Stomach (tissue), 9 donors: ENCODE data around the gene FLNC. TPM values are rescaled to one million over a fixed set of nuclear protein-coding genes. Genes with fewer than 3 reads are reported as not detected.

ENCODE experiments used
- DNase-seq, 2 donors: peaks; one replicate each; pipeline versions ENCODE4 v3.0.0 to v3.0.0-alpha.2; 2013 to 2019
- H3K27ac ChIP-seq, 5 donors: fragments of 200-600 bp in 4 of 5; sonication (generic) in 4 of 5; one replicate each; pipeline ENCODE4 v1.5.1; 2013 to 2019; ENCODE audit warnings: mild to moderate bottlenecking in 1 of 5, moderate library complexity in 1 of 5
- H3K27me3 ChIP-seq, 3 donors: fragments of 200-600 bp; sonication (generic); one replicate each; pipeline ENCODE4 v1.5.1; 2017 to 2019; ENCODE audit warnings: mixed run types in 1 of 3
- H3K36me3 ChIP-seq, 4 donors: fragments of 200-600 bp; sonication (generic); 1 replicate in 3 of 4; 2 replicates in 1 of 4; pipeline ENCODE4 v1.5.1; 2016 to 2019
- H3K4me1 ChIP-seq, 4 donors: fragments of 200-600 bp; sonication (generic); one replicate each; pipeline ENCODE4 v1.5.1; 2016 to 2019
- H3K4me3 ChIP-seq, 4 donors: fragments of 200-600 bp; sonication (generic) in 3 of 4; one replicate each; pipeline ENCODE4 v1.5.1; 2016 to 2019; ENCODE audit warnings: mild to moderate bottlenecking in 1 of 4
- H3K9me3 ChIP-seq, 4 donors: fragments of 200-600 bp; sonication (generic); one replicate each; pipeline ENCODE4 v1.5.1; 2016 to 2019
- EP300 ChIP-seq: sonication (generic); formaldehyde crosslinking; IDR thresholded peaks from one replicate; pipeline ENCODE4 v1.6.1; 2017; ENCODE audit warnings: antibody characterized with exemption
- POLR2A ChIP-seq, 4 donors: fragments of 450-650 bp; IDR thresholded peaks; one replicate each; pipeline ENCODE4 v1.6.1; 2016; ENCODE audit warnings: antibody characterized with exemption in 4 of 4, control low read depth in 2 of 4, mild to moderate bottlenecking in 1 of 4, moderate library complexity in 1 of 4
- POLR2AphosphoS5 ChIP-seq, 3 donors: sonication (generic); formaldehyde crosslinking; IDR thresholded peaks; one replicate each; pipeline ENCODE4 v1.6.1; 2016; ENCODE audit warnings: antibody characterized with exemption in 3 of 3
- WGBS, 5 donors: extraction: QIAGEN DNeasy Blood & Tissue Kit in 3 of 5; methylation state at CpG; one replicate each; pipeline versions ENCODE4 v1.1.5 to v1.1.7; 2013 to 2018; 5-methylcytosine and 5-hydroxymethylcytosine counted together
- intact Hi-C: fragments of 100-400 bp; cut with DNase I; formaldehyde crosslinking; loops from one replicate; pipeline ENCODE4 v1.15.1; 2023; ENCODE audit warnings: low total_unique reads
- polyA plus RNA-seq, 3 donors: library from polyadenylated mRNA; stranded (reverse); fragments of 200-250 nt; gene quantifications; one replicate each; pipeline ENCODE4 v1.2.3, GENCODE V29; 2013
- total RNA-seq, 5 donors: library from RNA; depleted of rRNA; stranded (reverse); fragments of >200 nt; gene quantifications; one replicate each; pipeline versions ENCODE4 v1.1.0 to v1.2.3, GENCODE V29; 2014 to 2016
- TF ChIP-seq, protein P1 (sequence below), 7 experiments: fragments of 450-650 bp in 4 of 7; fragments of 200-600 bp in 3 of 7; sonication (generic) in 3 of 7; IDR thresholded peaks; one replicate each; pipeline ENCODE4 v1.5.1; 2016 to 2019; ENCODE audit warnings: antibody characterized with exemption in 7 of 7, control low read depth in 2 of 7, mild to moderate bottlenecking in 1 of 7
- donor health status: healthy with polysubstance abuse.
- donor health status: Bipolar disorder and iron deficiency.
- donor health status: healthy.

The FLNC gene
- total and polyA plus RNA-seq, 8 donors = 1.9 to 184 (median 46.6) TPM

- H3K27ac ChIP-seq = peak overlapping the region in 4 of 5 donors; percentile 18 to 88 (median 55)
- intact Hi-C loops = loop anchor here (10.0 kb wide), 1 partner anchor 126 kb away; the partner anchor contains the start of gene CALU
- no peaks in the 10 kb centered on the region for H3K27me3 ChIP-seq
- H3K4me3 ChIP-seq = no peak overlapping the region
- WGBS, 5 donors = 28 to 41% (median 29%) methylated on average over 10 of the region's 10 CpGs
- H3K9me3 ChIP-seq = no peaks in the 10 kb centered on the region
- H3K4me1 ChIP-seq = peaks cover 27 to 58% (median 41%) of the 10 kb centered on the region in 4 donors
- TF ChIP-seq EP300 = no peak
- peak in 1 of 3 donors; percentile 26 for TF ChIP-seq POLR2AphosphoS5 (IDR thresholded peaks at IDR 0.05)
- TF ChIP-seq POLR2A (IDR thresholded peaks at IDR 0.05) = no peak
- peak in 1 of 2 donors; percentile 50 for DNase-seq
- H3K36me3 ChIP-seq = peaks cover 1 to 32% (median 18%) of the 10 kb centered on the region in 4 donors
Measured at GRCh38 chr7:128860158-128861073, 30.2 kb downstream of the FLNC start.

DNA sequence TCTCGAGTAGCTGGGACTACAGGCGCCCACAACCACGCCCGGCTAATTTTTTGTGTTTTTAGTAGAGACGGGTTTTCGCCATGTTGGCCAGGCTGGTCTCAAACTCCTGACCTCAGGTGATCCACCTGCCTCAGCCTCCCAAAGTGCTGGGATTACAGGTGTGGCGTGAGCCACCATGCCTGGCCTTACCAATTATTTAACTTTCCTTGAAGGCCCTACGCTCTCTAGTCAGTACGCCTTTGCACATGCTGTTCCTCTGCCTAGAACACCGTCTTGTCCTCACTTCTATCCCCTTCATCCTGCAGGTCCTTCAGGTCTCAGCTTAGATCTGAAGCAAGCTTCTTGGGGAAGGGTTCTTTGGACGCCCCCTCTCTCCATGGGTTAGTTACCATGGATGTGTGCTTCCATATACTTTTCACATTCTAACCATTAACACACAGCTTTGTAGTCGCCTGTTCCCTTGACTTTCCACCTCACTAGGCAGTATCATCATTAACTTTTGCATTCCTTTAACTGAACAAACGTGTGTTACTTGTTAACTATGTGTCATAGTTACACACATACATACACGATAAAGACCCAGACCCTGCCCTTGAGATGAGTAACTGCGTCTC is 31.9 kb downstream of the FLNC start:
- no peak for DNase-seq
- peaks cover 27 to 60% (median 41%) of the 10 kb centered on the region in 4 donors for H3K4me1 ChIP-seq
- H3K36me3 ChIP-seq = peaks cover 10 to 30% (median 24%) of the 10 kb centered on the region in 4 donors
- H3K4me3 ChIP-seq = peak overlapping the region; percentile 79 to 98 (median 86)
- TF ChIP-seq POLR2AphosphoS5 (IDR thresholded peaks at IDR 0.05) = no peak
- TF ChIP-seq, protein P1, sequence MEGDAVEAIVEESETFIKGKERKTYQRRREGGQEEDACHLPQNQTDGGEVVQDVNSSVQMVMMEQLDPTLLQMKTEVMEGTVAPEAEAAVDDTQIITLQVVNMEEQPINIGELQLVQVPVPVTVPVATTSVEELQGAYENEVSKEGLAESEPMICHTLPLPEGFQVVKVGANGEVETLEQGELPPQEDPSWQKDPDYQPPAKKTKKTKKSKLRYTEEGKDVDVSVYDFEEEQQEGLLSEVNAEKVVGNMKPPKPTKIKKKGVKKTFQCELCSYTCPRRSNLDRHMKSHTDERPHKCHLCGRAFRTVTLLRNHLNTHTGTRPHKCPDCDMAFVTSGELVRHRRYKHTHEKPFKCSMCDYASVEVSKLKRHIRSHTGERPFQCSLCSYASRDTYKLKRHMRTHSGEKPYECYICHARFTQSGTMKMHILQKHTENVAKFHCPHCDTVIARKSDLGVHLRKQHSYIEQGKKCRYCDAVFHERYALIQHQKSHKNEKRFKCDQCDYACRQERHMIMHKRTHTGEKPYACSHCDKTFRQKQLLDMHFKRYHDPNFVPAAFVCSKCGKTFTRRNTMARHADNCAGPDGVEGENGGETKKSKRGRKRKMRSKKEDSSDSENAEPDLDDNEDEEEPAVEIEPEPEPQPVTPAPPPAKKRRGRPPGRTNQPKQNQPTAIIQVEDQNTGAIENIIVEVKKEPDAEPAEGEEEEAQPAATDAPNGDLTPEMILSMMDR (IDR thresholded peaks at IDR 0.05) = no peak
- TF ChIP-seq EP300 = no peak
- TF ChIP-seq POLR2A (IDR thresholded peaks at IDR 0.05) = no peak
- no peaks in the 10 kb centered on the region for H3K9me3 ChIP-seq
- peak overlapping the region in 4 of 5 donors; percentile 77 to 89 (median 84) for H3K27ac ChIP-seq
- H3K27me3 ChIP-seq = no peaks in the 10 kb centered on the region
- 67 to 73% (median 70%) methylated on average over 15 of the region's 15 CpGs for WGBS, 5 donors
- intact Hi-C loops = loop anchor here (10.0 kb wide), 1 partner anchor 127 kb away; the partner anchor contains the start of gene CALU

- no peak for TF ChIP-seq EP300
- peak; percentile 80 to 93 (median 82) for TF ChIP-seq POLR2AphosphoS5 (IDR thresholded peaks at IDR 0.05)
- intact Hi-C loops = loop anchor here (10.0 kb wide), 1 partner anchor 128 kb away; the partner anchor contains the start of gene CALU
- Histone ChIP-seq H3K9me3 (no peaks in the 10 kb centered on the region), H3K36me3 (peaks cover 10 to 29% (median 24%) of the 10 kb centered on the region in 4 donors), H3K27ac (peak within 1 kb of the TSS; percentile 67 to 89 (median 81)), H3K4me1 (peaks cover 27 to 60% (median 41%) of the 10 kb centered on the region in 4 donors), H3K27me3 (no peaks in the 10 kb centered on the region), H3K4me3 (peak within 1 kb of the TSS; percentile 79 to 98 (median 86))
- DNase-seq = peak; percentile 99
- WGBS, 5 donors = 0 to 1% (median 0%) methylated on average over 40 to 65 of the region's 65 CpGs
Measured at GRCh38 chr7:128862571-128863432, 32.6 kb downstream of the FLNC start, which contains the start of gene ATP6V1F. Gene ATP6V1F (plus strand): TSS chr7:128862856. CDS start chr7:128862905, 49 bp downstream.

- 0 to 4% (median 0%) methylated on average over 2 to 6 of the region's 6 CpGs for WGBS, 5 donors
- Histone ChIP-seq H3K4me1 (peaks cover 30 to 63% (median 43%) of the 10 kb centered on the region in 4 donors), H3K27me3 (no peaks in the 10 kb centered on the region), H3K4me3 (peak overlapping the region; percentile 79 to 98 (median 86)), H3K9me3 (no peaks in the 10 kb centered on the region), H3K36me3 (peaks cover 10 to 28% (median 24%) of the 10 kb centered on the region in 4 donors), H3K27ac (peak overlapping the region; percentile 67 to 89 (median 81))
- DNase-seq = peak; percentile 42 to 82
- TF ChIP-seq, protein P1 (IDR thresholded peaks at IDR 0.05) = peak in 3 of 7 experiments; percentile 18 to 31 (median 21)
- TF ChIP-seq EP300 = no peak
- intact Hi-C loops = loop anchor here (10.0 kb wide), 1 partner anchor 129 kb away; the partner anchor contains the start of gene CALU
Measured at GRCh38 chr7:128863433-128863989, 33.3 kb downstream of the FLNC start.
